H9 (cell line): ENCODE results near the gene ADGRB3. TPM values are rescaled to one million over a fixed set of nuclear protein-coding genes. Genes with fewer than 3 reads are reported as not detected.

Experiments used
- DNase-seq: peaks from one replicate; pipeline ENCODE4 v3.0.0-alpha.2; 2017
- H2AFZ ChIP-seq: one replicate; pipeline ENCODE4 v1.6.1; 2013; ENCODE audit warnings: mild to moderate bottlenecking, low read length, control low read depth, moderate library complexity
- H2AK5ac ChIP-seq: 2 replicates; pipeline ENCODE4 v1.6.1; 2013; ENCODE audit warnings: low read length, control low read depth, mixed read lengths; ENCODE audit not compliant: insufficient read length
- H2BK120ac ChIP-seq: one replicate; pipeline ENCODE4 v1.6.1; 2013; ENCODE audit warnings: low read depth, mild to moderate bottlenecking, low read length, control low read depth, inconsistent platforms; ENCODE audit not compliant: poor library complexity, severe bottlenecking
- H2BK12ac ChIP-seq: 2 replicates; pipeline ENCODE4 v1.6.1; 2013; ENCODE audit warnings: low read length, control low read depth, mixed read lengths, low read depth; ENCODE audit not compliant: insufficient read length
- H2BK15ac ChIP-seq: 2 replicates; pipeline ENCODE4 v1.6.1; 2013; ENCODE audit warnings: low read depth, low read length, control low read depth
- H2BK20ac ChIP-seq: one replicate; pipeline ENCODE4 v1.6.1; 2013; ENCODE audit warnings: low read depth, mild to moderate bottlenecking, low read length, control low read depth, inconsistent platforms; ENCODE audit not compliant: poor library complexity, severe bottlenecking
- H2BK5ac ChIP-seq: 2 replicates; pipeline ENCODE4 v1.6.1; 2013; ENCODE audit warnings: low read length, control low read depth, mixed read lengths; ENCODE audit not compliant: insufficient read length
- H3K14ac ChIP-seq: 2 replicates; pipeline ENCODE4 v1.6.1; 2013; ENCODE audit warnings: low read length, control low read depth; ENCODE audit not compliant: insufficient read depth
- H3K18ac ChIP-seq: 2 replicates; pipeline ENCODE4 v1.6.1; 2013; ENCODE audit warnings: low read depth, mild to moderate bottlenecking, mixed read lengths, low read length, control low read depth; ENCODE audit not compliant: insufficient read length
- H3K23ac ChIP-seq: 2 replicates; pipeline ENCODE4 v1.6.1; 2013; ENCODE audit warnings: low read length, control low read depth, mixed read lengths, low read depth; ENCODE audit not compliant: insufficient read length
- H3K23me2 ChIP-seq: 2 replicates; pipeline ENCODE4 v1.6.1; 2013; ENCODE audit warnings: low read depth, mild to moderate bottlenecking, mixed read lengths, low read length, control low read depth; ENCODE audit not compliant: insufficient read length, poor library complexity, severe bottlenecking
- H3K27ac ChIP-seq: 2 replicates; pipeline ENCODE4 v1.5.1; 2013; ENCODE audit warnings: low read length, control low read depth, mixed read lengths, low read depth; ENCODE audit not compliant: insufficient read length
- H3K27me3 ChIP-seq: 2 replicates; pipeline ENCODE4 v1.6.1; 2013; ENCODE audit warnings: low read length, control low read depth, inconsistent platforms; ENCODE audit not compliant: insufficient read depth
- H3K4ac ChIP-seq: 2 replicates; pipeline ENCODE4 v1.6.1; 2013; ENCODE audit warnings: low read depth, mild to moderate bottlenecking, control low read depth, inconsistent platforms, low read length, moderate library complexity
- H3K4me1 ChIP-seq: 2 replicates; pipeline ENCODE4 v1.6.1; 2013; ENCODE audit warnings: low read length, control low read depth, inconsistent platforms; ENCODE audit not compliant: insufficient read depth
- H3K4me2 ChIP-seq: 2 replicates; pipeline ENCODE4 v1.6.1; 2013; ENCODE audit warnings: low read length, control low read depth, mixed read lengths; ENCODE audit not compliant: insufficient read length, insufficient read depth
- H3K56ac ChIP-seq: 2 replicates; pipeline ENCODE4 v1.6.1; 2013; ENCODE audit warnings: low read depth, mild to moderate bottlenecking, mixed read lengths, low read length, control low read depth; ENCODE audit not compliant: insufficient read length
- H3K79me1 ChIP-seq: 2 replicates; pipeline ENCODE4 v1.6.1; 2013; ENCODE audit warnings: low read depth, mild to moderate bottlenecking, moderate library complexity, low read length, control low read depth, inconsistent platforms; ENCODE audit not compliant: insufficient read depth, poor library complexity, severe bottlenecking
- H3K79me2 ChIP-seq: 2 replicates; pipeline ENCODE4 v1.6.1; 2013; ENCODE audit warnings: low read length, control low read depth, inconsistent platforms; ENCODE audit not compliant: insufficient read depth
- H3K9ac ChIP-seq: 2 replicates; pipeline ENCODE4 v1.6.1; 2013; ENCODE audit warnings: low read length, control low read depth, mixed read lengths; ENCODE audit not compliant: insufficient read length; ENCODE audit errors: extremely low read depth
- H3K9me3 ChIP-seq: one replicate; pipeline ENCODE4 v1.6.1; 2013; ENCODE audit warnings: low read depth, low read length, inconsistent platforms; ENCODE audit not compliant: control insufficient read depth
- H3T11ph ChIP-seq: one replicate; pipeline ENCODE4 v1.6.1; 2013; ENCODE audit warnings: mild to moderate bottlenecking, low read length, control low read depth, inconsistent platforms
- H4K20me1 ChIP-seq: one replicate; pipeline ENCODE4 v1.6.1; 2013; ENCODE audit not compliant: control insufficient read depth, insufficient read length, insufficient read depth
- H4K5ac ChIP-seq: 2 replicates; pipeline ENCODE4 v1.6.1; 2013; ENCODE audit warnings: low read depth, mild to moderate bottlenecking, mixed read lengths, low read length, control low read depth; ENCODE audit not compliant: insufficient read length
- H4K8ac ChIP-seq: replicated peaks from 2 replicates; pipeline ENCODE4 v1.6.1; 2013; ENCODE audit warnings: low read length, control low read depth, mixed read lengths, low read depth; ENCODE audit not compliant: insufficient read length
- H4K91ac ChIP-seq: 2 replicates; pipeline ENCODE4 v1.6.1; 2013; ENCODE audit warnings: low read depth, mild to moderate bottlenecking, moderate library complexity, mixed read lengths, low read length, control low read depth; ENCODE audit not compliant: insufficient read length
- H3K27ac Mint-ChIP-seq, 3 experiments: 2 replicates in 2 of 3; 3 replicates in 1 of 3; pipeline ENCODE4 v1.8.0; 2020 to 2021; ENCODE audit warnings: mixed read lengths in 3 of 3, mild to moderate bottlenecking in 1 of 3, moderate library complexity in 1 of 3
- H3K27me3 Mint-ChIP-seq: 2 replicates; pipeline ENCODE4 v1.8.0; 2021; ENCODE audit warnings: low read depth, mild to moderate bottlenecking, moderate library complexity, mixed read lengths
- H3K36me3 Mint-ChIP-seq, 3 experiments: 2 replicates in 2 of 3; 3 replicates in 1 of 3; pipeline ENCODE4 v1.8.0; 2020 to 2021; ENCODE audit warnings: low read depth in 3 of 3, mixed read lengths in 3 of 3; ENCODE audit not compliant: insufficient read depth in 1 of 3
- H3K4me1 Mint-ChIP-seq, 2 experiments: 2 replicates each; pipeline ENCODE4 v1.8.0; 2020; ENCODE audit warnings: mixed read lengths in 2 of 2
- H3K4me3 Mint-ChIP-seq, 2 experiments: 2 replicates in 1 of 2; 3 replicates in 1 of 2; pipeline ENCODE4 v1.8.0; 2020 to 2021; ENCODE audit warnings: mild to moderate bottlenecking in 2 of 2, mixed read lengths in 2 of 2, moderate library complexity in 1 of 2
- H3K9me3 Mint-ChIP-seq, 2 experiments: 2 replicates in 1 of 2; 3 replicates in 1 of 2; pipeline ENCODE4 v1.8.0; 2020; ENCODE audit warnings: mild to moderate bottlenecking in 2 of 2, mixed read lengths in 2 of 2, moderate library complexity in 1 of 2
- CTCF ChIP-seq: fragments of 200-600 bp; sonication (generic); conservative IDR thresholded peaks from 3 replicates; pipeline ENCODE4 v1.8.0; 2021; ENCODE audit warnings: antibody characterized with exemption, mild to moderate bottlenecking
- WGBS: extraction: QIAGEN DNeasy Blood & Tissue Kit; methylation state at CpG from one replicate; pipeline ENCODE4 v1.1.7; 2013; ENCODE audit warnings: missing lambda C conversion rate, low lambda C conversion rate, mixed read lengths; ENCODE audit not compliant: insufficient read length; ENCODE audit errors: extremely low coverage; 5-methylcytosine and 5-hydroxymethylcytosine counted together
- total RNA-seq: library from RNA; stranded (reverse); gene quantifications from 2 replicates; pipeline ENCODE4 v1.2.1, GENCODE V29; 2021

ADGRB3 gene
- total RNA-seq, 1 experiment from 2014 or later: 0.37 TPM

- no peak for TF ChIP-seq CTCF
- no peak overlapping the region for H3K27ac Mint-ChIP-seq
- H4K20me1 ChIP-seq: no peaks in the 10 kb centered on the region
- no peaks in the 10 kb centered on the region for H3K27me3 Mint-ChIP-seq
- no peak overlapping the region for H4K8ac ChIP-seq
- no peak overlapping the region for H2BK20ac ChIP-seq
- no peak overlapping the region for H3K4ac ChIP-seq
- H3K36me3 Mint-ChIP-seq: no peaks in the 10 kb centered on the region; a peak in 1 of 7 replicates
- H3K14ac ChIP-seq: no peak overlapping the region
- H2AFZ ChIP-seq: no peak overlapping the region
- no peak overlapping the region for H3K27ac ChIP-seq
- no peak overlapping the region for H2BK15ac ChIP-seq
- no peaks in the 10 kb centered on the region for H3K27me3 ChIP-seq
- H3K4me3 Mint-ChIP-seq: no peak overlapping the region
- H3K23me2 ChIP-seq: no peaks in the 10 kb centered on the region
- H3K4me1 ChIP-seq: no peaks in the 10 kb centered on the region
- no peak overlapping the region for H2AK5ac ChIP-seq
- H4K5ac ChIP-seq: no peak overlapping the region
- H3K79me1 ChIP-seq: no peaks in the 10 kb centered on the region
- H2BK12ac ChIP-seq: no peak overlapping the region
- H3K9ac ChIP-seq: no peak overlapping the region
- H3K56ac ChIP-seq: no peak overlapping the region
- H3K9me3 Mint-ChIP-seq: no peaks in the 10 kb centered on the region
- no peaks in the 10 kb centered on the region for H3K79me2 ChIP-seq
- H3K9me3 ChIP-seq: no peaks in the 10 kb centered on the region
- H3K18ac ChIP-seq: no peak overlapping the region
- no peaks in the 10 kb centered on the region for H3K4me1 Mint-ChIP-seq
- H3T11ph ChIP-seq: no peak overlapping the region
- no peak overlapping the region for H2BK5ac ChIP-seq
- no peak overlapping the region for H4K91ac ChIP-seq
- no peak overlapping the region for H2BK120ac ChIP-seq
- H3K4me2 ChIP-seq: no peak overlapping the region
- no peak overlapping the region for H3K23ac ChIP-seq
- WGBS: no CpG with 5 or more reads among the region's 5 CpGs
- no peak for DNase-seq
Observed at GRCh38 chr6:68834551-68834950, 199.5 kb downstream of the ADGRB3 start.
